Glomerular visceral epithelial cell (primary cell): ENCODE results near the gene CACNB3.
A peak's percentile ranks its signal among the peaks of the same experiment; 100 is the strongest.
"Not testable (repeated sequence)": the region's sequence is repeated elsewhere in the genome, so short reads cannot be mapped to it uniquely, and the experiment has no call there.

ENCODE experiments used
- DNase-seq: peaks from one replicate; pipeline ENCODE4 v3.0.0-alpha.2; 2016; ENCODE audit errors: extremely low spot score

CACNB3 gene

DNA sequence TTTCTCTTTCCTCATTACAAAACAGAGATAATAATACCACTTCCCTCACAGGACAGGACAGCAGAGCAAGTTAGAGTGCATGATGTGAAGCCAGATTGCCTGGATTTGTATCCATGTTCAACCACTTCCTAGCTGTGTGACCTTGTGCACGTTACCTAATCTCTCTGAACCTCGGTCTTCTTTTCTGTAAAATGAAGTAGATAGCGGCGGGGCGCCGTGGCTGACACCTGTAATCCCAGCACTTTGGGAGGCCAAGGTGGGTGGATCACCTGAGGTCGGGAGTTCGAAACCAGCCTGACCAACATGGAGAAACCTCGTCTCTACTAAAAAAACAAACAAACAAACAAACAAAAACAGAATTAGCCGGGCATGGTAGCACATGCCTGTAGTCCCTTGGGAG lies 36.6 kb downstream of the CACNB3 start:
- not testable (repeated sequence) for DNase-seq

DNA sequence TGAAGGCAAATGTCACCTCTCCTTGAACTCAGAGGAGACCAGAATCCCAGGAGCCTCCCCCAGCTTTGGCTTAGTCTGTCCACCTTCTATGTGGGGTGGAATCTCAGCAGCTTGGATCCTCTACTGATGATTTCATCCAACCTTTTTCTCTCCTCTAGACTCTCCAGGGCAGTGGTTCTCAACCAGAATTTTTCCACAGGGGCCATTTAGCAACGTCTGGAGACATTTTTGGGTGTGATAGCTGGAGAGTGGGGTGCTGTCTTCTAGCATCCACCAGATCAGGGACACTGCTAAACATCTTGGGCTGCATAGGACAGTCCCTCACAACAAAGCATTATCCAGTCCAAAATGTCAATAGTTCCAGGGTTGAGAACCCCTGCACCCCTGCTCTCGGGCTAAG lies 38.1 kb downstream of the CACNB3 start:
- DNase-seq: no peak

DNA sequence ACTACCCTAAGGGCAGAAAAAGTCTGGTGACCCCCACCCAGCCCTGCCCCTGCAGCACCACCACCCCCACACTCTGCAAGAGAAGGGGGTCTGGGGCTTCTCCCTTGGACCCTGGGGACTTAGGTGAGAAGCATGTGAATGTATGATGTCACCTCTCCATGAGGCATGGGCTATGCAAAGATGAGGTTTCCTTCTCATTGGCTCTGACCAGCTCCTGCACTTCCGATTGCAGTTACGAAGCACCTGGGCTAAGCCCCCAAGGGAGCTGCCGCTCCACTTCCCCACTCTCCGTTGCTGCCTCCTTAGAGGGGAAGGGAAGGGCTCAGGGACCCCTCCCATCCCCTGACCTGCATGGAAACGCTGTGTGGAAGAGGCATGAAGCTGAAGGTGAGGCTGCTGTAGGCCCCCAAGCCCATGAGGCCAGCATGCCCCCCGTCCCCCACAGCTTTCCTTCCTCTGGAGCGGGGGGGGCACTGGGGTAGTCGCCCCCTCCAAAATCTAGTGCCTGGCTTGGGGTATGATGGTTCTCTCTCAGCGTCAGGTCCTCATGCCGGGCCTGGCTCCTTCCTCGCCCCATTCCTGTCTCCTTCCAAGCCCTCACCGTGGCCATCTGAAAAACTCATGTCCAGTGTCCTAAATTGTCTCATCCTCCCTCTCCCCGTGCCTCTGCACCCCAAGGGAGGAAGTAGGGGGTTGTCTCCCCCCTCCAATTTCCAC lies 39.1 kb downstream of the CACNB3 start:
- DNase-seq: no peak

DNA sequence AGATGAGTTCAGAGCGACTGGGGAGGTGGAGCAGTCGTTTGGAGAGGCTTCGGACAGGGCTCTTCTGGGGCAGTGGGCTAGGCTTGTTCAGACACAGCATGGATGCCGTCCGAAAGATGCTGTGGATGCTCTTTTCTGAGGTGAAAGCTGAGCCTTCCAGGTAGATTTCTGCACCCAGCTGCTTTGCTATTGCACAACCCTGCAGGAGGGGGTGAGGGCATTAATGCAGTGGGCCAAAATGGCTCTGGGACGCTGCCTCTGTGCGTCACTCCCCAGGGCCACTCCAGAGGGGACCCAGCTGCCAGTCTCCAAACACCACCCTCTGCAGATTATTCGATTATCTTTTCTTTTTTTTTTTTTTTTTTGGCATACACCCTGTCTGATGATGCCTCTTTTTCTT lies 39.7 kb downstream of the CACNB3 start:
- no peak for DNase-seq

DNA sequence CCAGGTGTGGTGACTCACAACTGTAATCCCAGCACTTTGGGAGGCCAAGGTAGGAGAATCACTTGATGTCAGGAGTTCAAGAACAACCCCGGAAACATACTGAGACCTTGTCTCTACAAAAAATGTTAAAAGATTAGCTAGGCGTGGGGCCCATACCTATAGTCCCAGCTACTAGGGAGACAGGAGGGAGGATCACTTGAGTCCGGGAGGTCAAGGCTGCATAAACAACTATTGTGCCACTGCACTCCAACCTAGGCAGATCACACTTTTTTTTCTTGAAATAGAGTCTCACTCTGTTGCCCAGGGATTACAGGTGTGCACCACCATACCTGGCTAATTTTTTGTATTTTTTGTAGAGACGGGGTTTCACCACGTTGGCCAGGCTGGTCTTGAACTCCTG lies 41.3 kb downstream of the CACNB3 start:
- DNase-seq: no peak

GRCh38 chr12:48860236-48860635 lies 41.9 kb downstream of the CACNB3 start:
- DNase-seq: not testable (repeated sequence)

GRCh38 chr12:48861111-48861510 lies 42.8 kb downstream of the CACNB3 start:
- no peak for DNase-seq

- DNase-seq: no peak
These were observed 44.5 kb downstream of the CACNB3 start for GRCh38 chr12:48862760-48863159.

DNA sequence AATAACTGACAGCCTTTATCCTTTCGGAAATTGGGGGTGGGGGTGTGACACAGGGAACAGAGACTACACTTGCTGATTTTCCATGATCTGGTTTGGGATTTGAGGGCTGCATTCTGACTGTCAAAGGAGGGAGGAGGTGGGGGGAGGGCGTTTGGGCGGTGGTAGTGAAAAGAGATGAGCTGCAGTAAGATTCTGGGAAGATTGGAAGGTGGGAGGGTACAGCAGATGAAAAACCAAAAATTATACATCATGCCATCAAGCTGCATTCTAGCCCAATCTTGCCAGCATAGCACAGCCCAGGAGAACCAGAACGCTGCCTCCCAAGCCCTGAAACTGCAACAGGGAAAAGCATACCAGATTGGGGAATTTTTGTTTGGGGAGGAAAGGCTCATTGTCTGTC lies 45.0 kb downstream of the CACNB3 start:
- DNase-seq: no peak

DNA sequence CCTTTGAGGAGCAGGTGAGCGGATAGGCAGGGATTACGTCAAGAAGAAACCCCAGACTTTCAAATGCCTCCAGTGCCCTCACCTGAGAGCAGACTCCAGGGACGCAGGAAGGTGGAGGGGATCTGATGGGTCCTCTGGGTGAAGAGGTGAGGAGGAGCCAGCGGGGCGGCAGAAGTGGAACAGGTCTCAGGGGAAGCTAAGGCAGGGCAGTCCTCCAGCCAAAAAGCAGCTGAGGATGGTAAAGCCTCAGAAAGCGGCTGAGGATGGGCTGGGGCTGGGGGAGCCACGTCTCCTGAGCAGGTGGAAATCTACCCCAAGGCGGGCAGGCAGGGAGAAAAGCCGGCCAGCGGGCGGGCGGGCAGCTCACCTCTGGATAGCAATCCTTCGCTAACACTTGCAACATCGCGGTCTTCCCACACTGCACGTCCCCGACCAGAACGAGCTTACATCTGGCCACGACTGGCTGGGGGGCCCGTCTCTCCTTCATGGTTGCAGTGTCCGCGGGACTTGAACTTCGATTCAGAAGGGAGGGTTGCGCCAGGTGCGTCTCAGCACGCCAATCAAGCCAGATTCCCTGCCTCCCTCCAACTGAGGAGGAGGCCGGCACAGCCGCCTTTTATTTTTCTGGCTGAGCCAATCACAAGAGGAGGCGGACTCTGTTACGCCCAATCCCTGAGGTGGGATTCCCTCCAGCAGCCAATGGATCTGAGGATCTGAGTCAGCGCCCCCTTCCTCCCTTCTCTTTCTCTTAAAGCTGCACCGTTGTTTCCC lies 47.2 kb downstream of the CACNB3 start, which contains the start of gene RND1:
RND1 (minus strand) TSS at position 590 of the 771 bp plus-strand sequence; CDS start at position 487, 103 bp downstream.
- peak; percentile 92 for DNase-seq

- no peak for DNase-seq
These were observed 47.9 kb downstream of the CACNB3 start for GRCh38 chr12:48866052-48866711.

- DNase-seq: no peak
These were observed 50.2 kb downstream of the CACNB3 start for GRCh38 chr12:48868451-48868850.

DNA sequence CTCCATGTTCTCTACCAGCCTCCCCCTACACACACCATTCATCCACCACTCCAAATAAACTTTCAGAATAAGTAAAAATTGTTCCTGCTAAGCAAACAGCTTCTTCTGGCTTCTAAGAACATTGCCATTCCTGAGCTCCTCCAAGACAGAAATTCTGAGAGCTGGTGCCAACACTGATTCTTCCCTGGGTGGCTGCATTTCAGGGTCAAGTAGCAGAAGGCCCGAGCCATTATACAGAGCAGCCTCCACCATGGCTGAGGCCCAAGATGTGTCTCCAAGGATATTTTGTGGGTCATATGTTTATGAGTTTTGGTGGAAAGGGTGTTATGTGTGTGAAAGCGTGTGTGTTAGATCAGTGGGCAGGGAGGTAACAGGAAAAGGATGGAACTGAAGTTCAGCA lies 50.9 kb downstream of the CACNB3 start:
- no peak for DNase-seq

GRCh38 chr12:48873096-48873495 lies 54.8 kb downstream of the CACNB3 start:
- DNase-seq: no peak

GRCh38 chr12:48873534-48873933 lies 55.2 kb downstream of the CACNB3 start:
- DNase-seq: not testable (repeated sequence)

DNA sequence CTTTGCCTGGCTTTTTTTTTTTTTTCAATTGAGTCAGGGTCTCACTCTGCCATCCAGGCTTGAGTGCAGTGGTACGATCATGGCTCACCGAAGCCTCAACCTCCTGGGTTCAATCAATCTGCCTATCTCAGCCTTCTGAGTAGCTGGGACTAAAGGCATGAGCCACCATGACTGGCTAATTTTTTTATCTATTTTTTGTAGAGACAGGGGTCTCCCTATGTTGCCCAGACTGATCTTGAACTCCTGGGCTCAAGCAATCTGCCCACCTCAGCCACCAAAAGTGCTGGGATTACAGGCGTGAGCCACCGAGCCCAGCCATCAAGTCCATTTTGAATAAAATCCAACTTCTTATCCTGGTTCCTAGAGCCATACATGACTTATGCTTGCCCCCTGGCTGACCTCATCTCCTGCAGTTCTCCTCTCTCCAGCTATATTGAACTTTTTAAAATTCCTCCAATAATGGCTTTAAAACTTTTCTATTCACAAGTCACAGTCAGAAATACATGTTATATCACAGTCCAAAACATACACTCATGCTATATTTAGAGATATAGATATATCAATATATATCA lies 57.7 kb downstream of the CACNB3 start:
- DNase-seq: no peak
